Heart left ventricle (tissue), 13 donors: ENCODE data around the gene STIP1.

Experiments
- CTCF ChIP-seq, 12 donors: fragments of 200-600 bp; sonication (generic) in 4 of 12; IDR thresholded peaks; one replicate each; pipeline versions ENCODE4 v1.5.0 to v1.8.0; 2018 to 2022; ENCODE audit warnings: antibody characterized with exemption in 12 of 12, mild to moderate bottlenecking in 5 of 12
- POLR2A ChIP-seq, 2 donors: fragments of 450-650 bp; IDR thresholded peaks; one replicate each; pipeline ENCODE4 v1.6.1; 2017; ENCODE audit warnings: antibody characterized with exemption in 2 of 2, mild to moderate bottlenecking in 2 of 2, moderate library complexity in 2 of 2
- donor health status: ischemic (EF 13 %, LVEDD 7.1; RV severe dilation, severe dysfunction).
- donor health status: DM: no; HTN: yes; CAD: no.
- donor health status: DM: no; HTN: no; CAD: no.
- donor health status: ischemic (EF 25% LVEDD 6.9; RV normal size, moderate dysfunction).
- donor health status: ischemic (EF 25% LVEDD 5.7; RV mildly dilated, moderate dysfunction).
- donor health status: ischemic (EF 35%, LVEDD 5.7; RV mildly dilated, moderate dysfunction).
- donor health status: nonischemic (EF 11% LVEDD 7.7; RV severe dilation, severe dysfunction).
- donor health status: DM: yes; HTN: yes; CAD: no.
- donor health status: PGD.
- donor health status: ischemic (EF 29% LVEDD 5.4; RV normal size, mild dysfunction).
- donor health status: nonischemic (EF 23%, LVEDD 6.1; RV moderate dilation, normal function).

- no peak for TF ChIP-seq POLR2A (IDR thresholded peaks at IDR 0.05)
- no peak for TF ChIP-seq CTCF (IDR thresholded peaks at IDR 0.05)
These were observed 15.6 kb downstream of the STIP1 start for GRCh38 chr11:64201543-64201942.
